Measurements from ENCODE around the gene RAB39B. TPM values are rescaled to one million over a fixed set of nuclear protein-coding genes. Genes with fewer than 3 reads are reported as not detected.
"Not testable (repeated sequence)": the region's sequence is repeated elsewhere in the genome, so short reads cannot be mapped to it uniquely, and the experiment has no call there.

RAB39B gene
- total and polyA plus RNA-seq, 2 experiments from 2014 or later, result 2.1 to 4.2 TPM

DNA sequence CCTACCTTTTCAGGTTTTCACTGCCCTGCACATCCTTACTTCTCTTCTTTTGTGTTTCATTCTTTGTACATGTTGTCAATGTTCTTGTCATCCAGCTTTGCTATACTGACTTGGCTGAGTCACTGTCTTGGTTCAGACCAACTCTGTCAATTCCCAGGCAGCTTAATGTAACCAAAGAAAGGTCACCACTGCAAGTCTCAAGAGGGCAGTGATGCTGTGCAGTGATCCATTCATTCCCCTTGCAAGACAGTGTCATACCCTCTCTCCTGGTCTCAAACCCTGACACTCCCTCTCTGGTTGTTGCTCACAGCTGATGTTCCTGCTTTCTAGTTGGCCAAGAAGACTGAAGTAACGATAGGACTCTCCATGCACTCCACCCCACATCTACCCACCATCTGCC lies 17.5 kb downstream of the RAB39B start:
- no peak for DNase-seq (ENCODE audit: low read depth in 1 of 2, low spot score in 1 of 2)
- H3K27ac ChIP-seq, result no peak overlapping the region
- TF ChIP-seq, protein P1, sequence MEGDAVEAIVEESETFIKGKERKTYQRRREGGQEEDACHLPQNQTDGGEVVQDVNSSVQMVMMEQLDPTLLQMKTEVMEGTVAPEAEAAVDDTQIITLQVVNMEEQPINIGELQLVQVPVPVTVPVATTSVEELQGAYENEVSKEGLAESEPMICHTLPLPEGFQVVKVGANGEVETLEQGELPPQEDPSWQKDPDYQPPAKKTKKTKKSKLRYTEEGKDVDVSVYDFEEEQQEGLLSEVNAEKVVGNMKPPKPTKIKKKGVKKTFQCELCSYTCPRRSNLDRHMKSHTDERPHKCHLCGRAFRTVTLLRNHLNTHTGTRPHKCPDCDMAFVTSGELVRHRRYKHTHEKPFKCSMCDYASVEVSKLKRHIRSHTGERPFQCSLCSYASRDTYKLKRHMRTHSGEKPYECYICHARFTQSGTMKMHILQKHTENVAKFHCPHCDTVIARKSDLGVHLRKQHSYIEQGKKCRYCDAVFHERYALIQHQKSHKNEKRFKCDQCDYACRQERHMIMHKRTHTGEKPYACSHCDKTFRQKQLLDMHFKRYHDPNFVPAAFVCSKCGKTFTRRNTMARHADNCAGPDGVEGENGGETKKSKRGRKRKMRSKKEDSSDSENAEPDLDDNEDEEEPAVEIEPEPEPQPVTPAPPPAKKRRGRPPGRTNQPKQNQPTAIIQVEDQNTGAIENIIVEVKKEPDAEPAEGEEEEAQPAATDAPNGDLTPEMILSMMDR (IDR thresholded peaks at IDR 0.05; ENCODE audit: low read depth, low read length), result no peak
- no peaks in the 10 kb centered on the region for H3K4me1 ChIP-seq (ENCODE audit: low read depth)
- H3K36me3 ChIP-seq, result no peaks in the 10 kb centered on the region
- no peak overlapping the region for H3K4me3 ChIP-seq
- no peaks in the 10 kb centered on the region for H3K27me3 ChIP-seq
- no peaks in the 10 kb centered on the region for H3K9me3 ChIP-seq (ENCODE audit: low read depth)

DNA sequence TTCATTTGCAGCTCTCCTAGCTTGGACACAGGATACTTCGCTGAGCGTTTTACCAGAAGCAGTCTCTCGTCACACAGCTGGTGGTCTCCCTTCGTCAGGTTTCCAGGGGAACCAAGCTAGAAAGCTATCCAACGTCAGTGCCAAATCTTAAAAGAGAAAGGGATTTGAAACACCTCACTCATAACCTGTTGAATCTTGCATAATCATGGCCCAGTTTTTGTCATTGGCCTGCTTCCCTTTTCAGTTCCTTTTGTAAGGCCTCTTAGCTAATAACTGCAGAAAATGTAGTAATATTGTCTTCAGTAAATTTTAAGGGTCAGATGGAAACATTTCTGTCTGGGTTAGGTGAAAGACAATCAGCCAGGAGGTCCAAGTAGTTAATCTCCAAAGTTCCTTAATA lies 22.0 kb downstream of the RAB39B start:
- no peak for DNase-seq (ENCODE audit: low read depth in 1 of 2, low spot score in 1 of 2)
- Histone ChIP-seq H3K27me3 (no peaks in the 10 kb centered on the region), H3K4me3 (no peak overlapping the region), H3K4me1 (ENCODE audit: low read depth) (no peaks in the 10 kb centered on the region), H3K9me3 (ENCODE audit: low read depth) (no peaks in the 10 kb centered on the region), H3K36me3 (peaks cover 6% of the 10 kb centered on the region), H3K27ac (no peak overlapping the region)
- TF ChIP-seq, protein P1 (IDR thresholded peaks at IDR 0.05; ENCODE audit: low read depth, low read length), result no peak

DNA sequence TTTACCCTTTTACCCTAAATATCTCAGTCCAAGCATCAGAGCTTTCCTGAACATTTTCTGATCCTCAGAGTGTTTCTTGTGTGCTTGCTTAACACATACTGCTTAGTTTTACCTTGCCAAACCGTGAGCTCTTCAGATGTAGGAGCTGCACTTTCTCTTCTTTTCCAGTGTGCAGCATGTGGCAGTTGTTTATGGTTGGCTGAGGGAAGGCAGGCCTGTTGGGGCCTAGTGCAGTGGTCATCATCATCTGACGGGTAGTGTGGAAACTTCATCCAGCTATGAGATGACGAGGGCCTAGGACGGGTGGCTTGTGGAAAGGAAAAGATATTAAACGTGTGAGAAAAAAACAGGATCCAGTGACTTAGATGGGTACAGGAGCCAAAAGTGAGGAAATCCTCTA lies 26.6 kb downstream of the RAB39B start:
- no peak for DNase-seq (ENCODE audit: low read depth in 1 of 2, low spot score in 1 of 2)
- Histone ChIP-seq H3K4me1 (ENCODE audit: low read depth) (no peaks in the 10 kb centered on the region), H3K4me3 (no peak overlapping the region), H3K27me3 (no peaks in the 10 kb centered on the region), H3K9me3 (ENCODE audit: low read depth) (no peaks in the 10 kb centered on the region), H3K36me3 (peaks cover 7% of the 10 kb centered on the region), H3K27ac (no peak overlapping the region)
- TF ChIP-seq, protein P1 (IDR thresholded peaks at IDR 0.05; ENCODE audit: low read depth, low read length), result no peak

DNA sequence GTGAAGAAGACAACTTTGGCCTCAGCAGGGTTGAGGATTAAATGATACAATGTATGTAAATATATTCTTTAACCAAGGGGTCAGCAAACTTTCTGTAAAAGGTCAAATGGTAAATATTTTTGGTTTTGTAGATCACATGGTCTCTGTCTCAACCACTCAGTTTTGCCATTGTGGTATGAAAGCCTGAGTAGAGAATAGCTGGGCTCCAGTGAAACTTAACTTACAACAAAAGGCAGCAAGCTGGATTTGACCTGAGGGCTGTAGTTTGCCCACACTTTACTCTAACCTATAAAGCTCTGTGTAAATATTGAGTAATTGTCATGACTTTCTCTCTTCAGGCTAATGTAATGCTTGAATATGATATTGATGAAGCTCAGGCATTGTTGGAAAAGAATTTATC lies 28.4 kb downstream of the RAB39B start:
- no peaks in the 10 kb centered on the region for H3K27me3 ChIP-seq
- TF ChIP-seq, protein P1 (IDR thresholded peaks at IDR 0.05; ENCODE audit: low read depth, low read length), result no peak
- H3K9me3 ChIP-seq (ENCODE audit: low read depth), result no peaks in the 10 kb centered on the region
- H3K36me3 ChIP-seq, result peaks cover 7% of the 10 kb centered on the region
- no peak overlapping the region for H3K4me3 ChIP-seq
- H3K27ac ChIP-seq, result no peak overlapping the region
- DNase-seq (ENCODE audit: low read depth in 1 of 2, low spot score in 1 of 2), result peak in 1 of 2 donors; percentile 3
- H3K4me1 ChIP-seq (ENCODE audit: low read depth), result no peaks in the 10 kb centered on the region

DNA sequence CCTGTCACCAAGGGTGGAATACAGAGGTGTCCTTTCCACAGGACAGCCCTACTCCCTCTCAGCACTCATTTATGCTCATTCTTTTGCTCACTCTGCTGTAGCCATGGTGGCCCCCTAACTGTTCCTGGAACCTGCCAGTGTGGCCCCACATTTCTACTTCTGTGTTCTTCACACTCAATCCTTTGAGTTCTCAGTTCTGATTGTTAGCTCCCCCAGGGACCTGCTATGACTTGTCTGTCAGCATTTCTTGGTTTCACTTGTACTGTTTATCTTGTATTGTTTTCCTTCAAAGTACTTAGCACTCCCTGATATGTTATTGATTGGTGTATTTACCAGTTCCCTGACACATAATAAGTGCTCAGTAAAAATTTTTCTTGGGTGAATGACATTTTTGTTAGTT lies 33.1 kb downstream of the RAB39B start:
- Histone ChIP-seq H3K27ac (no peak overlapping the region), H3K4me3 (no peak overlapping the region), H3K4me1 (ENCODE audit: low read depth) (no peaks in the 10 kb centered on the region), H3K36me3 (peaks cover 15% of the 10 kb centered on the region), H3K9me3 (ENCODE audit: low read depth) (no peaks in the 10 kb centered on the region), H3K27me3 (no peaks in the 10 kb centered on the region)
- no peak for DNase-seq (ENCODE audit: low read depth in 1 of 2, low spot score in 1 of 2)
- TF ChIP-seq, protein P1 (IDR thresholded peaks at IDR 0.05; ENCODE audit: low read depth, low read length), result no peak

DNA sequence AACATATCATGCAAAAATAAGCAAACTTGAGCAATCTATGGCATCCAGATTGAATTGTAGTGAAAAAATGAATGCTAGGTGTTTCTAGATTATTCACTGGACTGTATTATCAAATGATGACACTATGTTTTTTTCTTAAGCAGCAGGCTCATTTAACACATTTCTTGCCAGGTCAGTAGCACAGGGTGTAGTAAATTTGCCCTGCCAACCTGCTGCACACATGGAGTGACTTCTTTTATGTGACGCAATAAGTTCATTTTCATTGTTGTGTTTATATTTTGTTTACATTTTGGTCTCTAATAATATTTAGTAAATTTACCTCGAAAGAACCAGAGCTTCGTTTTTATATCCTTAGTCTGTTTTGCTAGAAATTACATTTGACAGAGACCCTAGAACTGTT lies 38.5 kb downstream of the RAB39B start:
- Histone ChIP-seq H3K27ac (no peak overlapping the region), H3K4me3 (no peak overlapping the region), H3K27me3 (no peaks in the 10 kb centered on the region), H3K36me3 (peaks cover 15% of the 10 kb centered on the region), H3K9me3 (ENCODE audit: low read depth) (no peaks in the 10 kb centered on the region), H3K4me1 (ENCODE audit: low read depth) (no peaks in the 10 kb centered on the region)
- TF ChIP-seq, protein P1 (IDR thresholded peaks at IDR 0.05; ENCODE audit: low read depth, low read length), result no peak
- DNase-seq (ENCODE audit: low read depth in 1 of 2, low spot score in 1 of 2), result no peak

DNA sequence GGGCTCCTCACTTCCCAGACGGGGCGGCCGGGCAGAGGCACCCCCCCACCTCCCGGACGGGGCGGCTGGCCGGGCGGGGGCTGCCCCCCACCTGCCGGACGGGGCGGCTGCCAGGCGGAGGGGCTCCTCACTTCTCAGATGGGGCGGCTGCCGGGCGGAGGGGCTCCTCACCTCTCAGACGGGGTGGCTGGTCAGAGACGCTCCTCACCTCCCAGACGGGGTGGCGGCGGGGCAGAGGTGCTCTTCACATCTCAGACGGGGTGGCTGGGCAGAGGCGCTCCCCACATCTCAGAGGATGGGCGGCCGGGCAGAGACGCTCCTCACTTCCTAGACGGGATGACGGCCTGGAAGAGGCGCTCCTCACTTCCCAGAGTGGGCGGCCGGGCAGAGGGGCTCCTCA lies 40.5 kb downstream of the RAB39B start:
- DNase-seq (ENCODE audit: low read depth in 1 of 2, low spot score in 1 of 2); H3K4me3 ChIP-seq; H3K27ac ChIP-seq; H3K4me1 ChIP-seq (ENCODE audit: low read depth); H3K9me3 ChIP-seq (ENCODE audit: low read depth); H3K36me3 ChIP-seq; H3K27me3 ChIP-seq: not testable (repeated sequence)

Measured in cardiac muscle cell (in vitro differentiated cells and primary cell).